ENCODE results near the gene ZNF512B. TPM values are rescaled to one million over a fixed set of nuclear protein-coding genes. Genes with fewer than 3 reads are reported as not detected.

Gene ZNF512B
- total RNA-seq, 1 donor, result 14.5 TPM

- Histone ChIP-seq H3K27me3 (ENCODE audit: insufficient read depth, low read length) (no peaks in the 10 kb centered on the region), H3K4me1 (ENCODE audit: insufficient read depth, low read length) (peaks cover 18% of the 10 kb centered on the region), H3K4me2 (ENCODE audit: insufficient read depth, low read length) (no peak overlapping the region), H4K20me1 (ENCODE audit: insufficient read depth, low read length) (peaks cover 68% of the 10 kb centered on the region), H2AFZ (ENCODE audit: low read length) (no peak overlapping the region), H3K27ac (ENCODE audit: low read depth, low read length) (no peak overlapping the region), H3K9me3 (ENCODE audit: low read depth, low read length) (no peaks in the 10 kb centered on the region), H3K36me3 (ENCODE audit: insufficient read depth, low read length) (no peaks in the 10 kb centered on the region), H3K4me3 (ENCODE audit: insufficient read depth, low read length) (no peak overlapping the region), H3K79me2 (ENCODE audit: insufficient read depth, low read length) (peaks cover 85% of the 10 kb centered on the region)
- TF ChIP-seq CTCF (IDR thresholded peaks at IDR 0.05; ENCODE audit: extremely low read depth, low read depth, low read length), result no peak
- DNase-seq (ENCODE audit: insufficient read length, low spot score, missing footprints), result no peak
Measured at GRCh38 chr20:63952210-63952535, 17.6 kb downstream of the ZNF512B start.

- H3K79me2 ChIP-seq (ENCODE audit: insufficient read depth, low read length), result peaks cover 88% of the 10 kb centered on the region
- peaks cover 14% of the 10 kb centered on the region for H3K4me1 ChIP-seq (ENCODE audit: insufficient read depth, low read length)
- H3K4me3 ChIP-seq (ENCODE audit: insufficient read depth, low read length), result no peak overlapping the region
- no peaks in the 10 kb centered on the region for H3K27me3 ChIP-seq (ENCODE audit: insufficient read depth, low read length)
- no peak for DNase-seq (ENCODE audit: insufficient read length, low spot score, missing footprints)
- H4K20me1 ChIP-seq (ENCODE audit: insufficient read depth, low read length), result peaks cover 72% of the 10 kb centered on the region
- no peak for TF ChIP-seq CTCF (IDR thresholded peaks at IDR 0.05; ENCODE audit: extremely low read depth, low read depth, low read length)
- no peaks in the 10 kb centered on the region for H3K36me3 ChIP-seq (ENCODE audit: insufficient read depth, low read length)
- no peak overlapping the region for H3K4me2 ChIP-seq (ENCODE audit: insufficient read depth, low read length)
- no peak overlapping the region for H3K27ac ChIP-seq (ENCODE audit: low read depth, low read length)
- H3K9me3 ChIP-seq (ENCODE audit: low read depth, low read length), result no peaks in the 10 kb centered on the region
- H2AFZ ChIP-seq (ENCODE audit: low read length), result no peak overlapping the region
Measured at GRCh38 chr20:63951398-63952209, 18.1 kb downstream of the ZNF512B start.

GRCh38 chr20:63950701-63951397, 18.9 kb downstream of the ZNF512B start:
- peaks cover 72% of the 10 kb centered on the region for H4K20me1 ChIP-seq (ENCODE audit: insufficient read depth, low read length)

More at GRCh38 chr20:63950701-63951397, 18.9 kb downstream of the ZNF512B start:
- Histone ChIP-seq H3K9me3 (ENCODE audit: low read depth, low read length) (no peaks in the 10 kb centered on the region), H3K79me2 (ENCODE audit: insufficient read depth, low read length) (peaks cover 91% of the 10 kb centered on the region), H3K4me1 (ENCODE audit: insufficient read depth, low read length) (peaks cover 13% of the 10 kb centered on the region), H3K27ac (ENCODE audit: low read depth, low read length) (no peak overlapping the region), H3K4me2 (ENCODE audit: insufficient read depth, low read length) (no peak overlapping the region), H3K4me3 (ENCODE audit: insufficient read depth, low read length) (no peak overlapping the region), H3K36me3 (ENCODE audit: insufficient read depth, low read length) (no peaks in the 10 kb centered on the region), H2AFZ (ENCODE audit: low read length) (no peak overlapping the region), H3K27me3 (ENCODE audit: insufficient read depth, low read length) (no peaks in the 10 kb centered on the region)
- TF ChIP-seq CTCF (IDR thresholded peaks at IDR 0.05; ENCODE audit: extremely low read depth, low read depth, low read length), result no peak
- no peak for DNase-seq (ENCODE audit: insufficient read length, low spot score, missing footprints)
